ENCODE measurements around the gene SAMD10.
A peak's percentile ranks its signal among the peaks of the same experiment; 100 is the strongest.

DNA sequence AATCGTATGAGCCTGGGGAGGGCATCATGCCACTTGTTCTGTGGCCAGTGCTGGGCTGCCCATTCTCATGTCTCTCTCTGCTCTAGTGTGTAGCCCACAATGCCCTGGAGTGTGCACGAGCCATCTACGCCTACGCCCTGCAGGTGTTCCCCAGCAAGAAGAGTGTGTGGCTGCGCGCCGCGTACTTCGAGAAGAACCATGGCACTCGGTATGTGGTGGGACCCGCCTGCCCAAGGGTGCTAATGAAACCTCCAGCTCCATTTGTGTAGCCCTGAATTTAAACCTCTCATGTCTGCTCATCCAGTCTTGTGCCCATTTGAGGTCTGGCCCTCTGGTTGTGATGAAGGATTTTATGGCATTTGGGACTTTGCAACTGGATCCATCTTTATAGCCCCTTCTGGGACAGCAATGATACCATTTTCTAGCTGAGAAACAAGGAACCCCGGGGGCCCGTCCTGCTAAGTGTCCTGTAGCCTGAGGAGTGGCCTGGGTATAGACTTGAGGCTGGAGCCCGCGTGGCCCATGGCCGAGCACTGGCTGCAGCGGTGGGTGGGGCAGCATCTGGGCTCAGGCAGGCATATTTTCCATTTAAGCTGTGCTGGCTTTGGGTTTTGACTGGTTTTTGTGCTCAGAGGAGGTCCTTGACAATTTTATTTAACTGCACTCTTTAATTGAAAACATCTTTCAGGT is 43.4 kb upstream of the SAMD10 start:
- TF ChIP-seq ETV6 (conservative IDR thresholded peaks at IDR 0.05 in 1 of 2, IDR thresholded peaks at IDR 0.05 in 1 of 2; ENCODE audit: borderline replicate concordance in 1 of 2, low read depth in 1 of 2) (no peak), NFYB (IDR thresholded peaks at IDR 0.05; ENCODE audit: insufficient read depth, low read depth, low read length) (no peak), RUNX3 (IDR thresholded peaks at IDR 0.05; ENCODE audit: low read length) (no peak), CTCF (IDR thresholded peaks at IDR 0.05 in 2 of 3, conservative IDR thresholded peaks at IDR 0.05 in 1 of 3; ENCODE audit: control insufficient read depth in 2 of 3, extremely low read depth in 1 of 3, insufficient read depth in 1 of 3, low read depth in 3 of 3, low read length in 3 of 3) (no peak), CREB1 (IDR thresholded peaks at IDR 0.05; ENCODE audit: low read depth) (no peak), NRF1 (conservative IDR thresholded peaks at IDR 0.05; ENCODE audit: low read depth, low read length) (no peak), JUNB (IDR thresholded peaks at IDR 0.05) (no peak), HDAC6 (IDR thresholded peaks at IDR 0.05; ENCODE audit: unreplicated experiment) (no peak), POLR2AphosphoS2 (IDR thresholded peaks at IDR 0.05; ENCODE audit: low read depth, low read length) (no peak), POLR2A (IDR thresholded peaks at IDR 0.05; ENCODE audit: low read depth, low read length) (peak; percentile 30; the same call in 1 of the 2 replicates)
- TF ChIP-seq, protein P1, sequence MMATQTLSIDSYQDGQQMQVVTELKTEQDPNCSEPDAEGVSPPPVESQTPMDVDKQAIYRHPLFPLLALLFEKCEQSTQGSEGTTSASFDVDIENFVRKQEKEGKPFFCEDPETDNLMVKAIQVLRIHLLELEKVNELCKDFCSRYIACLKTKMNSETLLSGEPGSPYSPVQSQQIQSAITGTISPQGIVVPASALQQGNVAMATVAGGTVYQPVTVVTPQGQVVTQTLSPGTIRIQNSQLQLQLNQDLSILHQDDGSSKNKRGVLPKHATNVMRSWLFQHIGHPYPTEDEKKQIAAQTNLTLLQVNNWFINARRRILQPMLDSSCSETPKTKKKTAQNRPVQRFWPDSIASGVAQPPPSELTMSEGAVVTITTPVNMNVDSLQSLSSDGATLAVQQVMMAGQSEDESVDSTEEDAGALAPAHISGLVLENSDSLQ (IDR thresholded peaks at IDR 0.05): no peak
- TF ChIP-seq, protein P2, sequence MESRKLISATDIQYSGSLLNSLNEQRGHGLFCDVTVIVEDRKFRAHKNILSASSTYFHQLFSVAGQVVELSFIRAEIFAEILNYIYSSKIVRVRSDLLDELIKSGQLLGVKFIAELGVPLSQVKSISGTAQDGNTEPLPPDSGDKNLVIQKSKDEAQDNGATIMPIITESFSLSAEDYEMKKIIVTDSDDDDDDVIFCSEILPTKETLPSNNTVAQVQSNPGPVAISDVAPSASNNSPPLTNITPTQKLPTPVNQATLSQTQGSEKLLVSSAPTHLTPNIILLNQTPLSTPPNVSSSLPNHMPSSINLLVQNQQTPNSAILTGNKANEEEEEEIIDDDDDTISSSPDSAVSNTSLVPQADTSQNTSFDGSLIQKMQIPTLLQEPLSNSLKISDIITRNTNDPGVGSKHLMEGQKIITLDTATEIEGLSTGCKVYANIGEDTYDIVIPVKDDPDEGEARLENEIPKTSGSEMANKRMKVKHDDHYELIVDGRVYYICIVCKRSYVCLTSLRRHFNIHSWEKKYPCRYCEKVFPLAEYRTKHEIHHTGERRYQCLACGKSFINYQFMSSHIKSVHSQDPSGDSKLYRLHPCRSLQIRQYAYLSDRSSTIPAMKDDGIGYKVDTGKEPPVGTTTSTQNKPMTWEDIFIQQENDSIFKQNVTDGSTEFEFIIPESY (IDR thresholded peaks at IDR 0.05): no peak
- TF ChIP-seq, protein P3, sequence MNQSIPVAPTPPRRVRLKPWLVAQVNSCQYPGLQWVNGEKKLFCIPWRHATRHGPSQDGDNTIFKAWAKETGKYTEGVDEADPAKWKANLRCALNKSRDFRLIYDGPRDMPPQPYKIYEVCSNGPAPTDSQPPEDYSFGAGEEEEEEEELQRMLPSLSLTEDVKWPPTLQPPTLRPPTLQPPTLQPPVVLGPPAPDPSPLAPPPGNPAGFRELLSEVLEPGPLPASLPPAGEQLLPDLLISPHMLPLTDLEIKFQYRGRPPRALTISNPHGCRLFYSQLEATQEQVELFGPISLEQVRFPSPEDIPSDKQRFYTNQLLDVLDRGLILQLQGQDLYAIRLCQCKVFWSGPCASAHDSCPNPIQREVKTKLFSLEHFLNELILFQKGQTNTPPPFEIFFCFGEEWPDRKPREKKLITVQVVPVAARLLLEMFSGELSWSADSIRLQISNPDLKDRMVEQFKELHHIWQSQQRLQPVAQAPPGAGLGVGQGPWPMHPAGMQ (IDR thresholded peaks at IDR 0.05; ENCODE audit: borderline replicate concordance): no peak
- TF ChIP-seq, protein P4, sequence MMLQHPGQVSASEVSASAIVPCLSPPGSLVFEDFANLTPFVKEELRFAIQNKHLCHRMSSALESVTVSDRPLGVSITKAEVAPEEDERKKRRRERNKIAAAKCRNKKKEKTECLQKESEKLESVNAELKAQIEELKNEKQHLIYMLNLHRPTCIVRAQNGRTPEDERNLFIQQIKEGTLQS (IDR thresholded peaks at IDR 0.05; ENCODE audit: borderline replicate concordance, extremely low read depth, low read depth, low read length): no peak

Data from GM12878 (cell line).